IPS-NIHi7 (cell line): ENCODE results near the gene TBX3.
A peak's percentile ranks its signal among the peaks of the same experiment; 100 is the strongest.

Experiments
- DNase-seq: peaks from one replicate; pipeline ENCODE4 v3.0.0; 2012; ENCODE audit warnings: mixed read lengths; ENCODE audit errors: extremely low spot score

TBX3 gene

DNA sequence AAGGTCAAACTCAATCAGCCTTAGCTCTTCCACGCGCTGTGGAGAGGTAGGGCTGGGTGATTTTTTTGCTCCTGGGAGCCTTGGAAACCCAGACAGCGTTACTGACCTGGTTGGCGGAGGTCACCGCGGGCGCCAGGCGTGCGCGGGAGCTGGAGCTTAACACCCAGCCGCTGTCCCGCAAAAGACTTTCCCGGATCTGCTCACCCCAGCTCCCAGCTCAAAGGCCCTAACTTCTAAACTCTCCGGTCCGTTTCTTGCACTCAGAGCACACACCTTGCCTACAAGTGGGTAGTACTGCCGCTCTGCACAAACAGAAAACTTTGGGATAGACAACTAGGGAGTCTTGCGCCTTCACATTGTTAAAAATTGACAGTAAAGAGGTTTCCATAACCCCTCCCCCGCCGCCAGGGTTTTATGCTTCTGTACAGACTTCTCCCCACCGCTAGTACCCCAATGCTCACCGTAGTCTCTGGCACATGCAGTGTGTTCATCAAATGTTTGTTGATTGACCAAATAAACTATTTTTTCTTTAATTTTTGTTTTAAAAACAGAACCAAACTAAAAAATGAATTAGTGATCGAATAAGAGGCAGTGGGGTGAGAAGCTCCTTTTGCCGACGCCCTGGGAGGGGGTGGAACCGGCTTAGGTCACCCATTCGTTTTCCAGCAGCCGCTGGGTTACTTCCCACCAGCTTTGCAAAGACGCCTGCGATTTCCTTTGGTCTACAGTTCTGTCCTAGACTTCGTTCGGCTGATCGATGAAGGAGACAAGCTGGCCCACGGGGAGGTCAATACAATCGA is 12.7 kb upstream of the TBX3 start:
- DNase-seq, result no peak

DNA sequence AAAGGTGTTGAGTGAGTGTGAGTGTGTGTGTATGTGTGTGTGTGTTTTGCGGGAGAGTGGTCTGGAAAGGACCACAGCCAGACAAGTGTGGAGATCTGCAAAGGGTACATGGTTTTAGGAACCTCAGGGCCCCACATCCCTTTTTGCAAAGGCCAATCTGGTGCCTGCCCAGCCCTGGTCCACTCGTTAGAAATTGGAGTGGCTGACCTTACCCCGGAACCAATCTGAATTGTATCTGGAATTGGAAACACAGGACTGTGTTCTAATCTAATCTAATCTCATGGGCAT is 11.3 kb upstream of the TBX3 start:
- no peak for DNase-seq

DNA sequence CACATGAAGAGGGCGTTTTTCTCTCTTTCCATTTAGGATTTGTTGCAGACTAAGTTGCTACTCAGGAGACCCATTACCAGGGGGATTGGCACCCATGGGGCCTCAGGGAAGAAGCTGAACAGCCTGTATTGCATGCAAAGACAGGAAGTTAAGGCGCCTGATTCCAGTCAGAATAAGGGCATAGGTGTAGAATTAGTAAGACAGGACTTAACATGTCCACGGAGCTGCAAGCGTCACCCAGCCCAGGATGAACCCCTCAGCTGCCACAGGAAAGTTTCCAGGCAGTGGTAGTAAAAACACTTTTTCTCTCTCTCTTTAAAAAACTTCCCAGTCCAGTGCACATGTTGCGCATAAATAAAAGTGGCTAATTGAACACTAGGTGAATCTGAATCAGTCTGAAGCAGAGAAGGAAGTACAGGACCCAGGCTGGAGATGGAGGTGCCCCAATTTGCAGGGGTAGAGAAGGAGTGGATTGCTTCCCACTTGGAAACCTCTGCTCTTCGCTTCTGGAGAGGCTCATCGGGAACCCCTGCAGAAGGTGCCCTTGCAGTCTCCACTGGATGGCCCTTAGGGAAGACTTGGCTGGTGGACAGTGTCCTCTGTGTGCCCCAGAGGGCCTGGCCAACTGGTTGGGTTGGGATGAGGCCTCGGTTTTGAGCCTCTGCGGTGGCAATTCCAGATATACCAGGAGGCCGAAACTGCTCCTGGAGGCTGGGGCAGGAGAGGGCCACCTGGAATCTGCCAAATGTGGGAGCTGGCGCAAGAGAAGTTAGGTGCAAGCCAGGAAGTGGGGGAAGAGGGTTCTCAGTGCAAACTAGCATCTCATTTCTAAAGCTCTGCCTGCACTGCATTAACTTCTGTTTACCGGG is 10.7 kb upstream of the TBX3 start:
- DNase-seq, result no peak

DNA sequence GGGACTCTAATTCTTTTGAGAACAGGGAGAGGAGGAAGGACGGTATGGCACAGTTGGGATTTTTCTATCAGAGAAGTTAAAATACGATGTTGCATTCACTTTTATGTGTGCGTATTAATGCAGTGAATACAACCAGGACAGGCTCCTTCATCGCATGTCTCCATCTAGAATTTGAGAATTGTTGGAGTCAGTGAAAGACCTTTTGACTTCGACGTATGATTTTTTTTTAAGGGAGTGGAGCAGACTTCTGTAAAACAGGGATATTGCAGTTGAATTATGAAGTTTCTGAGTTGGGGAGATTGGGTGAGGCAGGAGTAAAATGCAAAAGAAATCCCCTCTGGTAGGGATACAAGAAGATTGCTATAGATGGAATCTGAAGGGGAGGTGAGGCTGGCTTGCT is 9.6 kb upstream of the TBX3 start:
- no peak for DNase-seq

DNA sequence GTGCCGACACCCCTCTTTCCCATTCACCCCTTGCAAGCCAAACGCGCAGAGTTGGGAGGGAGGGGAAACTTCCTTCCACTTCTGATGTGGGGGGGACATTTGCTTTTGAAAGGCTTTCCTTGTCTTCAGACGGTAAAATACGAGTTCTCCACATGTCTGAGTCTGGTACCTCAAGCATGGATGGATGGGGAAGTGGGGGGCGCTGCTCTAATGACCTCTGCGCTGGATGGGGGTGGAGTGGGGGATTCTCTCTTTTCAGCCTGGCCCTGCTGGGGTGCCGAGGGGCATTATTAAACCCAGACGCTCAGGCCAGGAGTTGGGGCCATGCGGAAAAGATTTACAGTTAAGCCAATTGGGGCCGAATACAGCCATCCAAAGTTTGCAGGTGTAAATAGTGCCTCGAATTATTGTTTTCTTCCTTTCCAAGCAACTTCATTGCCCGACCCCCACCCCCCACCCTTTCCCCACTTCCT is 9.1 kb upstream of the TBX3 start:
- no peak for DNase-seq

DNA sequence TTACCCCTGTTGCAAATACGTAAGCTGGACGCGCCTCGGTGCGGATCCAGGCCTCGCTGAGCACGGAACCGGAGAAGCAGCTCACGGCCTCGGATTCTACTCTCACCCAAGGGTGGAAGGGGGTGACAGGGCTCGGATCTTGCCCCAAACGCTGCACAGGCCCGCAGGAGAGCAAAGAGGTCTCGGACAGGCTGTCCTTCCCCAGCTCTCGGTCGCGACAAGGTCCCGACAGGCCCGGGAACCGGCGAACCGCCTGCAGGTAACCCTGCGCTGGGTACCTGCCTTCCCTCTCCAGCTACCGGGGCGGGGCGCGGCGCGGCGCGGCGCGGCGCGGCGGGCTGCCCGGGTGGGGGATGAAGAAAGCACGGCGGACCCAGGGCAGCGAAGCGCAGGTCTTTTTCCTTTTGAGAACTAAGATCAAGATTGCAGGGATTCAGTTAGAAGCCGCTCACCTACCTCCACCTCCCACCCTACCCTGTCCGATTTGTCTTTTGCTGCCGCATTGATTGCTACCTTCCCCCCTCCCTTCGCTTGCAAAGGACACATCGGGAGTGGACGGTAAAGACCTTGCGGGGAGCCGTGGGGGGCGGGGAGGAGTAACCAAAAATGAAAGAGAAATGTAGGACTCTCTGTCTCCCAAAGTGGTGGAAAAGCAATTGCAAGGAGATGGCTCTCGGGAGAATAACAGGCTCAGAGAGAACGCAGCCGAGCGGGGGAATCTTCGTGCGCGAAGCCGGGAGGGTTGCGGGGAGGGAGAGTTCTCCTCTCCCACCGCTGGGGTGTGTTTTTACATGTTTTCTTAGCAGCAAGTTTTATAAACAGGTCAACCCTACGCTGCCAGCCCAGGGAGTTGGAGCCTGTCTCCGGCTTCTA is 8.4 kb upstream of the TBX3 start:
- no peak for DNase-seq

DNA sequence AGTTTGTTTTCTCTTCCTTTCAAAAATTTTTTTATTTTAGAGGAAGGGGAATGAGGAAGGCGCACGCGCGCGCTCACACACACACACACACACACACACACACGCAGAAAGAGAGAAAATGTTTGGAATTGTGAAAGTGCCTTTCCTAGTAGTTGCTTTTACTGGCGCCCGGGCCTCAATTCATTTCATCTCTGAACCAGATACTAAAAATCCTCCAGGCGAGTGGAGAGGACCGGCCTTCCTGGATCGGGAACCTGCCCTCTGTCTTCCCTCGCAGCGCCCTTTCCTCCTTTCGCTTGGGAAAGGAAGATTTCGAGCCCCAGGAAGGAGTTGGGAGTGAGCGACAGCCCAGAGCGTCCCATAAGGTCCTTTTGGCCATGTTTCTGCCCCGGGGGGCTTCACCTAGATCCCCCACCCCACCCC is 7.8 kb upstream of the TBX3 start:
- no peak for DNase-seq

DNA sequence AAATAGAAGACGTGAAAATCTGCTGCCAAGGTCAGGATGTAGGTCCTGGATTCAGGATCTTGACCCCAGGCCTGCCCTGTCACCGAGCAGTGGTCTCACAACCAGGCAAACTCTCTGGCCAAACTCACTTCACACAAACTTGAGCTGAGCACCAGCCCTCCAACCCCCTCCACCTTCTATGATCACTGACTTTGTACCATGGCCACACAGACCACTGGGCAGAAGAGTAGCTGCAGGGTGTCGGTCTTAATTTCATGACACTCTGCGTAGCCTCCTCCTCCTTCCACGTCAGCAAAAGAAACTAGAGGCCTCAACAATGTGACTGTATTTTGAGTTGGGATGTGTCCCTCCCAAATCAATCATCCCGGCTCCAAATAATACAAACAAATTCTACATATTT is 7.2 kb upstream of the TBX3 start:
- DNase-seq, result no peak

DNA sequence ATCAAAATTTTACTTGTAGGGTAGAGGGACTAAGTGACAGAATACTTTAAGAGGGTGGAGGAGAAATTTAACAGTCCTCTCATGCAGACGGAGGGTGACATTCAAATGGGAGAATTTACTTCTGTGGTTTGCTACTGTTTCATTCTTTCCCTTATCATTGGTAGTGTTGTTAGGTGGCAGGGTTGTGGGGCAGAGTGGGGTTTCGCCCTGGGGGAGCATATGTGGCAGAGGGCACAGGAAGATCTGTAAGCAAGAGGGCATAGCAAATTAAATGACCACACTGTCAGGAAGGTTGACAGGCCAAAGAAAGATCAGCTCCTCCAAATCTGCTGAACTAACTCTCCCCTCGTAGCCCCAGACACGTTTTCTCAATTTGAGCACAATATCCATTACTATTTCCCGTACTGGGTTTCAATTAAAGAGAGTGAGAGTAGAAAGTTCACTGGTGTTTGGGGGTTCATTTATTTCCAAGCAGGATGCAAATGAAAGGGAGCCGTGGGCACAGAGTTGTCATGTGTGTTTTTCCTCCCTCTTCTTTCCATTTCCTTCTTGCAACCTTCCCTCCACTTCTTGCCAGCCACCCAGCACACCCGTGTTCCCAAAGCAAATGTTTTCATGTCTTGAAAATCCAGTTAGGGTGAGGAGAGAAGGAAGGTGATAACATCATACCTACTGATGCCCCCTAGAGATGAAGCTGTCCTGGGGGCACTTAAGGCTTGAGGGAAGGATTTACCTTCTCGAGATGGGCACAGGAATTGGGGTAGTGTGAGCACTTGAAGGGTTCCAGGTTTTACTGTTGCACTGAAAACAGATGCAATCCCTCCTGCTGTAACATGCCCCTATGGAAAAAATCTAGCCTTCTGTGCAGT is 6.5 kb upstream of the TBX3 start:
- no peak for DNase-seq

DNA sequence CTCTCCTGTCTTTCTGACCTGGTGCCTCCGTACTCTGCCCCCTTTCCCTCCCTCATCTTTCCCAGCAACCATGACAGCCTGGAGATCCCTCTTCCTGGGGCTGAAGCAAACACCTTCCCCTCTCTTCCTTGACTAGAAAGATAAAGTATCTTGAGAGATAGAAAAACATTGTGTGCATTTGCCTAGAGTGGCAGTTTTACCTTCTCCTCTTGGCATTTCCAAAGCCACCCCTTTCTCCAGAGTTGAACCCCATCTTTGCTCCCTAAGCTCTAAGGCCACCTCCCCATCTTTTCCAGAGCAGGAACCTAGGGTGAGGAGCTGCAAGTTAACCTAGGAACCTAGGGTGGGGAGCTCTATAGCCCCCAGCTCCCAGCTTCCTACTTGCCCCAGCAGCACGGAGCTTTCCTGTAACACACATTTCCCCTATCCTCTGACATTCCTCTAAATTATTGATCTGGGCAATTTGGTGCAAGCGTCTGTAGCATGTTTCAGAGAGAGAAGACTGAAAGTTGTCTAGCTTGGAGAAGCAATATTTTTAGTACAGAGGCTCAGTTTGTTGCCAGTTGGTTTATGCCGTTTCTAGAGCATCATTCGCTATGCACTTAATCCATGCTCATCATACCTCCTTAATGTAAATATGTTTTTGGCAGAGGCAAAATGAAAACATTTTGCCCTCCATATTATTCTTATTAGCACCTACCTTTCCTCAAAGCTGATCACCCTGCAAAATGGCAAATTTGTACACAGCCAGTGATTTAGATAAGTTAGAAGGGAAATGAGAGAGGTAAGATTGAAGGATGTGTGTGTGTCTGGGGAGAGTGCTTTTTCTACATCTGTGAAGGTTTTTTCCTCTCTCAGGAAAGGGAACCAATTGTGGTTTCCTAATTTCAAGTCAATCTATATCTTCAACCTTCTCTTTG is 5.4 kb upstream of the TBX3 start:
- DNase-seq, result no peak

DNA sequence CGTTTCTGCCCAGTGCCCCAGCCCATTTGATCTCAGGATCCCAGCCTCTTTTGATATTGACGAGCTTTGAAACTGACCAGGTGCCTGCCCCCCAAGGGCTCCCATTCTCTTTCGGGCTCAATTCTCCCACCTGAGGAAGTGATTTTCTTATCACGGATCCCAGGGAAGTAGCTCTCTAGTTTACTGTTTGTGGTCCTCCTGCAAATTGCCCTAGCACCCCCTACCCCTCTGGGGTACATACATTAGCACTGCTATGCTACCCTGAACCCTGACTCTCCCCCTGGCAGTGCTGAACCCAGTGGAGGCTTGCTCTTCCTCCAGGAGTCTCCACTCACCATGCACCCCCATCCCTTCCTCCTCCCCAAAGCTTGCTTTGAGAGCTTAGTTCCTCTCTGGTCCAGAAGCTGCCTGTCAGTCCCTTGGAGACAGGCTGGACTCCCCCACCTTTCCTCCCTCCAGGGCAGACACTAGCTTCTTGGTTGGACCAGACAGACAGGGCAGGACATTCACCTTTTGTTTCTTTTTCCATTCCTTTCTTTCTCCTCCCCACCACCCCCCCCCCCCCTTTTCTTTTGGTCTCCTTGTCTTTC is 4.4 kb upstream of the TBX3 start:
- peak; percentile 10 for DNase-seq

DNA sequence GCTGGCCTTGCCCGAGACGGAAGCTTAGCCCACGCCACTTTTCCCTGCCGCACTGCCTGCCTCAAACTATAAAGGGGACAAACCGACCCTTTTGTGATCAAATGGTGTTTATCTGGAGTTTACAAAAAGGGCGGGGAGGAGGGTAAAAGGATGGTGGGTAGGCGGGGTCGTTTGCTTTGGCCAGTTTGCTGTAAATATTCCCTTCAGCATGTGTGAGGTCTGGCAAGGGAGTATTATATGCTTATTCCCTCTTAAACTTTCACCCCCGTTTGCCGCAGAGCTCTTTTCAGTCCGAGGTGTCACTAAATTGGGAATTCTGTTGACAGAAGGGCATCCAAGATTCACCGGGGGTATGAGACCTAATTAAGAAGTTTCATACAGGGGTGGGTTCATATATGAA is 3.8 kb upstream of the TBX3 start:
- no peak for DNase-seq

DNA sequence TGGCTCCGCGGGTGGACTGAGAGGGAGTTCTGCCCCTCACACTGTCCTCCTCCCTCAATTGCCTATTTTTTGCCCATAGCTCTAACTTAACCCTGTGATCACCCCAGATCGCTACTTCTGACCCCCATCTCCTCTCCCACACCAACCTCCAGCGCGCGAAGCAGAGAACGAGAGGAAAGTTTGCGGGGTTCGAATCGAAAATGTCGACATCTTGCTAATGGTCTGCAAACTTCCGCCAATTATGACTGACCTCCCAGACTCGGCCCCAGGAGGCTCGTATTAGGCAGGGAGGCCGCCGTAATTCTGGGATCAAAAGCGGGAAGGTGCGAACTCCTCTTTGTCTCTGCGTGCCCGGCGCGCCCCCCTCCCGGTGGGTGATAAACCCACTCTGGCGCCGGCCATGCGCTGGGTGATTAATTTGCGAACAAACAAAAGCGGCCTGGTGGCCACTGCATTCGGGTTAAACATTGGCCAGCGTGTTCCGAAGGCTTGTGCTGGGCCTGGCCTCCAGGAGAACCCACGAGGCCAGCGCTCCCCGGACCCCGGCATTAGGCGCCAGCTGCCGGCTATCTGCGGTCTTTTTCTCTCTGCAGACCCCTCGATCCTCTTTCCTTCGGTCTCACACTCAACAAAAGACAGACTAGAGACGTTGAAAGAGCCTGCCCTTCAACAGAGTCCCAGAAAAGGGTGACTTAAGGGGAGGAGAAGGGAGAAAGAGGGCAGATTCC is 3.0 kb upstream of the TBX3 start:
- no peak for DNase-seq

DNA sequence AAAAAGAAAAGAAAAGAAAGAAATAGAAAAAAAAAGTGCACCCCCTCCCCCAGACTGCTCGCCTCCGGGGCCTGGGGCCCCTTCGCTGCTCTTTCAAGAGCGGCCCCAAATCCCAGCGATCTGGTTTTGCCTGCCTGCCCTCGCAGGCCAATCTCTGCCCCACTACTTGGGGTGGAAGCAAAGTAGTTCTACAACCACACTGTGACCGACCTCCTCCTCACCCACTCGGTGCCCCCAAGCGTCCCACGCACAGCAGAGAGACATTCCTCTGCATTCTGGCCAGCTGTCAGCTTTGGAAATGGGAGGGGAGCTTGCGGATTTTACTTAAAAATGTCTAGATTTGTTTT is 2.4 kb upstream of the TBX3 start:
- no peak for DNase-seq

DNA sequence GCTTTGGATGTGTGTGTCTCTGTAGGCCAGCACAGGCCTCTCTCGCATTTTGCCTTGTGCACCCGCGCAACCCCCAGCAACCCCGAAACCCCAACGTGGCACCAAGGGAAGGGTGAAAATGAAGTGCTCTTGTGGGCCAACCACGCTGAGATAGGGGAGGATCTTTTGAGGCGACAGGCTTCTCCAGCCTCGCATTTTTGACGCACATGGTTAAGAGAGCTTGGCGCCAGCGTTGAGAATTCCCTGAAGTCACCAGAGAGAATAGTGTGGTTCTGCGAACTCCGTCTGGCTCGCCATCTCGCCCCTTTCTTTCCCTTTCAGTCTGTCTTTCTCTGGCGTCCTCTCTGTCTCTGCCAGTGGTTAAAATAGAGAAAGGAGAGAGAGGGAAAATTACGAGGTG is 1.9 kb upstream of the TBX3 start:
- DNase-seq, result no peak

DNA sequence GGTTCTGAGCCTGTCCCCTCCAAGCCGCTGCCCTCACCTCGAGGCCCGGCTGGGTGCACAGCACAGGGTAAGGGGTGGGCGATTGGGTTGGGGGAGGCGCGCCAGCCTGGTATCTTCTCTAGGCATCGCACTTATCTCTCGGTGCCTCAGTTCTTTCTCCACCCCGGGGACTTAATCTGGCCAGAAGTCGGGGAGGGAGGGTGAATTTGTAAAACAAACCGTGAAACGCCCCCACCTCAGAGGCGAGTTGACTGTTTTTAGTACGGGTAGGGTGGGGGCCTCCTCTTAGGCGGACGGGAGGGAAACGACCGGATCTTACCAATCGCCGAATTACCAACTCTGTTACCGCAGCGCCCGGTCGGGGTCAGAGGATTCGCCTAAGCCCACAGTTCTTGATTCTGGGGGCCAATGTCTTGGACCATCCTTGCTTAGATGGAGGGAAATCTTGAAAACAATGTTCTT is 1.4 kb upstream of the TBX3 start:
- DNase-seq, result no peak

DNA sequence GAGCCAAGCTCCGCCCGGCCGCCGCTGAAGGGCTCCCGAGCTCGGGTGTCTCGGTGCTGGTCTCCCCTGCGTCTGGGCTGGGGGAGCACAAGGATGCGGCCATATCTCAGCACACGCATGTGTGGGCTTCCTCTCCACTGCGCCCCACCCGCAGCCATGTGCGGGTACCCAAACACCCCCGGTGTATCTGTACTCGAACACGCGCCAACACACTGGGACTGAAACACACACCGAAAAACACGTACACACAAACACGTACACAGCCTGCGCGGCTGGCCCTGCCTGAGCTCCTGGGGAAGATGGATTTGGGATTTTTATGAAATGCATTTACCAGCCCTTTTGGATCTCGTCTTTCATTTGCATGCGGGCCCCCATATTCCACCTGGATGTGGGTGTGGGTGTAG is 897 bp upstream of the TBX3 start:
- DNase-seq, result no peak

DNA sequence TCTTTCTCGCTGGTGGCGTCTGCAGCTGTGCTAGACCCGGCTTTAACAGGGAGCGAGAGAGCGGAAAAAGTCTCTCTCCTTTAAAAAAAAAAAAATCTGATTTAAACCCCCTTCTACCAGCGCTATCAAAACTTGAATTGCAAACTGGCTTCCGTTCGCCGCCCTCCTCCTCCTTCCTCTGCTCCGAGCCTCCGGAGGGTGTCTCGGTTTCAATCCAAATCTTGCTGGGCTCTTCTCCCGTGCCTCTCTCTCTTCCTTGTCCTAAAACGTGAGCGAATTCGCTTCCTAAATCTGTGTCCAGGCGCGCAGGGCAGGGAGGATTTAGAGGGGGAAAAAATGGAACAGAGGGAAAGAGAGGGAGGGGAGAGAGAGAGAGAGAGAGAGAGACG is 272 bp downstream of the TBX3 start:
- DNase-seq, result no peak
